Mucosa of rectum (tissue), 2 donors: ENCODE data around the gene LRSAM1.

Source experiments
- H3K27ac ChIP-seq, 2 donors: one replicate each; pipeline ENCODE4 v1.7.0; 2013; ENCODE audit warnings: inconsistent platforms in 2 of 2, low read depth in 2 of 2, low read length in 2 of 2
- H3K27me3 ChIP-seq, 2 donors: one replicate each; pipeline ENCODE4 v1.7.0; 2013; ENCODE audit warnings: low read length in 2 of 2; ENCODE audit not compliant: control insufficient read depth in 2 of 2, insufficient read depth in 2 of 2
- H3K36me3 ChIP-seq, 2 donors: one replicate each; pipeline ENCODE4 v1.7.0; 2013; ENCODE audit warnings: low read length in 2 of 2; ENCODE audit not compliant: control insufficient read depth in 2 of 2, insufficient read depth in 2 of 2
- H3K4me1 ChIP-seq, 2 donors: one replicate each; pipeline ENCODE4 v1.7.0; 2013; ENCODE audit warnings: low read length in 2 of 2, mild to moderate bottlenecking in 1 of 2; ENCODE audit not compliant: control insufficient read depth in 2 of 2, insufficient read depth in 2 of 2
- H3K4me3 ChIP-seq, 2 donors: one replicate each; pipeline ENCODE4 v1.7.0; 2013; ENCODE audit warnings: low read length in 2 of 2
- H3K9ac ChIP-seq, 2 donors: one replicate each; pipeline ENCODE4 v1.7.0; 2013; ENCODE audit warnings: low read length in 2 of 2, low read depth in 1 of 2, mild to moderate bottlenecking in 1 of 2
- H3K9me3 ChIP-seq, 2 donors: one replicate each; pipeline ENCODE4 v1.7.0; 2013; ENCODE audit warnings: low read length in 2 of 2; ENCODE audit not compliant: control insufficient read depth in 2 of 2
- donor health status: healthy.
- donor health status: Normal muscosa, but diverticular disease.

The LRSAM1 gene

DNA sequence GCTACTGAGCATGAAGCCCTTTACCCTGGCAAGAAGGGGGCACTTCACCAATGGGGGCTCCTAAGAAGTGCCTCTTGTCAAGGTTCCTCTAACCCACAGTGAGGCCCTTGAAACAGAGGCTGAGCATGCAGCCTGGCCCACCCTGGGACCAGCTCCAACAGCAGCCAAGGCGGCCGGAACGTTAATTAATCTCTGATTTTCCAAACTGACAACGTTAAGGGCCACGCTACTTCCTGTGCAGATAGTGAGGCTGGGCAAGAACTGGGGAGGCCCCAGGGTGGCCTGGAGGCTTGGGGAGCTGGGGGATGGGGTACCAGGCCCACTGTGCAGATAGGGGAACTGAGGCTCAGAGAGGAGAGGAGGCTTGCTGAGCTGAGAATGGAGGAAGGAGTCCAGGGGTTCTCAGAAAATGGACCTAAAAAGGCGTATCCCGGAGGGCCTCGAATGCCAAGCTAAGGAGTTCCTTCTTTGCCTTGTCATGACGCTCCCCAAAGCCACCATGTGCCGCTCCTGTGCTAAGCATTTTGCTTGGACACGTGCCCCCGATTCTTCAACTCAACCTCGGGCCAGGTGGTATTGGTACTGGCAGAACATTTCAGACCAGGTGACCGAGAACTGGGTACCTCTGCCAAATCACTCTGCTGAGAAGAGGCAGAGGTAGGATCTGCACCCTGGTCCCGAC is 88.8 kb downstream of the LRSAM1 start:
- Histone ChIP-seq H3K4me3 (no peak overlapping the region), H3K9me3 (no peaks in the 10 kb centered on the region), H3K9ac (no peak overlapping the region), H3K27ac (peak overlapping the region in 1 of 2 donors; percentile 38), H3K36me3 (peaks cover 8 to 14% of the 10 kb centered on the region in 2 donors), H3K4me1 (peaks cover 42% of the 10 kb centered on the region in 2 donors), H3K27me3 (no peaks in the 10 kb centered on the region)

DNA sequence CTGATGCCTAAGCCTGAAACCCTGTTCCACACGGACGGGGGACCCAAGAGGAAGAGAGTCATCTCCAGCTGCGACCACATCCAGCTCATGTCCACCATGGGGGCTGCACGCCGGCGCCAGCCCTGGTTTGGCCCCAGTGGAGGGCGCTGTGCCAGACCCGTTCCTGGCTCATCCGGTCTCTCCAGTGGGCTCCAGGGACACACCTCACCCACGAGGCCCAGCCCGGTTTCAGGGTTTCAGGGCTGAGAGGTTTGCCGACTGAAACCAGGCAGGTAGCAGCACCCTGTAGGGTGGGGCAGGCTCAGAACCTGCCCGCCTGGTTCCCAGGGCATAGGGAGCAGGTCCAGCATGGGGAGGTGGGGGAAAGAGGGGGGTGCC is 89.3 kb downstream of the LRSAM1 start:
- H3K27me3 ChIP-seq: no peaks in the 10 kb centered on the region
- no peak overlapping the region for H3K4me3 ChIP-seq
- peaks cover 5 to 11% of the 10 kb centered on the region in 2 donors for H3K36me3 ChIP-seq
- H3K9me3 ChIP-seq: no peaks in the 10 kb centered on the region
- peaks cover 46 to 47% of the 10 kb centered on the region in 2 donors for H3K4me1 ChIP-seq
- H3K27ac ChIP-seq: peak overlapping the region in 1 of 2 donors; percentile 43
- no peak overlapping the region for H3K9ac ChIP-seq

DNA sequence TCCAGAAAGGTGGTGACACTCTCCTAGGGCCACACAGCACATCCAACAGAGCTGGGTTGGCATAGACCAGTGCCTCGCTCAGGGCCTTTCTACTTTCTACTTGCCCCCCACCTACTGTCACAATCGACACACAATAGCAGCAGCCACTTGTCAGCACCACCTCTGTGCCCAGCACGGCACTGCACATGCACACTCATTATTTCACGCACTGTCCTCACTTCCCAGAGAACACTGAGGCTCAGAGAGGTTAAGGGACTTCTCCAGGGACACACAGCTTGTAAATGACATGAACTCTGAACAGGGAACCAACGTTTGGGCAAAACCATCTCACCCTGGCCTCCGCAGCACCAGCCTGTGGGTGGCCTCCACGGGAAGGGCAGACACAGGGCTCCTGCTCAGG is 89.9 kb downstream of the LRSAM1 start:
- Histone ChIP-seq H3K4me1 (peaks cover 46 to 49% of the 10 kb centered on the region in 2 donors), H3K27ac (peak overlapping the region in 1 of 2 donors; percentile 43)

DNA sequence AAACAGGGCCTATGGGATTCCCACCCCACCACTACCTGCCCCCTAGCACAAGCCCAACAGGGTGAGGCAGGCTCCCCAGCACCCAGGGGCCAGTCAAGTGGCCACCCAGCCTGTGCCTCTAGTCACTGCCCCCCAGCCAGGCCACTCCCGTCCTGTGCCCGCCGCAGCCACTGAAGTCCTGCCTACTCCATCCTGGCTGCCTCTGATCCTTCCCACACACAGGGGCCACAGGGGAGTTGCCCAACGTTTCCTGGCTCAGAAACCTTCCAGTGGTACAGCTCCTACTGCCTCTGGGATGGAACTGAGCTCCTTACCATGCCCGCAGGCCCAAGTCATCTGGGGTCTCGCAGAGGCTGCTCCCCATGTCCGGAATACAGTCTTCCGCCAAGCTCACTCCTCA is 90.6 kb downstream of the LRSAM1 start:
- peaks cover 47 to 49% of the 10 kb centered on the region in 2 donors for H3K4me1 ChIP-seq
- no peaks in the 10 kb centered on the region for H3K9me3 ChIP-seq
- no peak overlapping the region for H3K9ac ChIP-seq
- no peaks in the 10 kb centered on the region for H3K27me3 ChIP-seq
- H3K4me3 ChIP-seq: no peak overlapping the region
- peaks cover 4 to 5% of the 10 kb centered on the region in 2 donors for H3K36me3 ChIP-seq
- H3K27ac ChIP-seq: peak overlapping the region in 1 of 2 donors; percentile 43

More for the DNA sequence above, 89.9 kb downstream of the LRSAM1 start:
- no peak overlapping the region for H3K9ac ChIP-seq
- H3K27me3 ChIP-seq: no peaks in the 10 kb centered on the region
- no peak overlapping the region for H3K4me3 ChIP-seq
- no peaks in the 10 kb centered on the region for H3K9me3 ChIP-seq
- peaks cover 5 to 6% of the 10 kb centered on the region in 2 donors for H3K36me3 ChIP-seq

DNA sequence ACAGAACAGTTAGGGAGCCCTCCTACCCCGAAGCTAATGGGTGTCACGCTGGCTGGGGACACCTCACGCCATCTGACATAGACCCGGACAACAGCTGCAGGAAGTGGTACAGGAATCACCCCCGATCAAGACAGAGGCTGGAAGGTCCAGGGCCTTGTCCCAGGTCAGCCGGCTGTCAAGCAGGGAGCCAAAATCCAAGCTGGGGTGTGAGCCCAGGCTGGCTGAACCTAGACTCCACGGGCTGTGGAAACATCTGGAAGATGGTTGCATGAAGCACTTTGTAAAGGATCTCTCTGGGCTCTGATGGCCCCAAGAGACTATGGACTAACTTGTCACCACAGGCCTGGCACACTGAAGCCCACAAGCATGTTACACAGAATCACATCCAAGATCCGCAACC is 91.9 kb downstream of the LRSAM1 start:
- H3K4me3 ChIP-seq: no peak overlapping the region
- H3K27ac ChIP-seq: peak overlapping the region; percentile 1 to 38

DNA sequence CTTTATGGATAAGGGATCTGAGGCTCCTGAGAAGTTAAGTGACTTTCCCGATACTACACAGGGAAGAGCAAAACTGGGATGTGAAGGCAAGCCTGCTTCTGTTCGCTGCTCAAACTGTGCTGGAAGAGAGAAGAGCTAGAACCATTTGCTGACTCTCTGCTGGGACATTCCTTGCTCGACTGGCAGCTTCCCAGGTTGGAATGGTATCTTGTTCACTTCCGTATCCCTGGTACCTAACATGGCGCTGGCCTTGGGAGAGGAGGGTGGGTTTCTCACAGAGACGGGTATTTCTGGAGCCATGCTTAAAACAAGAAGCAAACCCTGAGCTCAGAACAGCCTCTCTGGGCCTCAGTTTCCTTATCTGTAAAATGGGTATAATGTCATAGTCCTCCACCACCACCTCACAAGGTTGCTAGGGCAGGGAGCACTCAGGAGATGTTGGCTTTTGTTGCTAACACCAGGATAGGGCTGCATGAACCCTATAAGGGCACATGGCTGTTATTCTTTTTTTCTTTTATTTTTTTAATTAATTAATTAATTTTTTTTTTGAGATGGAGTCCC is 92.7 kb downstream of the LRSAM1 start:
- H3K9me3 ChIP-seq: no peaks in the 10 kb centered on the region
- H3K4me1 ChIP-seq: peaks cover 42 to 49% of the 10 kb centered on the region in 2 donors
- H3K9ac ChIP-seq: no peak overlapping the region
- H3K4me3 ChIP-seq: no peak overlapping the region
- no peak overlapping the region for H3K27ac ChIP-seq
- no peaks in the 10 kb centered on the region for H3K27me3 ChIP-seq
- H3K36me3 ChIP-seq: peaks cover 6 to 11% of the 10 kb centered on the region in 2 donors

More for the DNA sequence above, 91.9 kb downstream of the LRSAM1 start:
- no peaks in the 10 kb centered on the region for H3K9me3 ChIP-seq
- no peak overlapping the region for H3K9ac ChIP-seq
- peaks cover 35 to 47% of the 10 kb centered on the region in 2 donors for H3K4me1 ChIP-seq
- H3K27me3 ChIP-seq: no peaks in the 10 kb centered on the region
- H3K36me3 ChIP-seq: peaks cover 5 to 10% of the 10 kb centered on the region in 2 donors

DNA sequence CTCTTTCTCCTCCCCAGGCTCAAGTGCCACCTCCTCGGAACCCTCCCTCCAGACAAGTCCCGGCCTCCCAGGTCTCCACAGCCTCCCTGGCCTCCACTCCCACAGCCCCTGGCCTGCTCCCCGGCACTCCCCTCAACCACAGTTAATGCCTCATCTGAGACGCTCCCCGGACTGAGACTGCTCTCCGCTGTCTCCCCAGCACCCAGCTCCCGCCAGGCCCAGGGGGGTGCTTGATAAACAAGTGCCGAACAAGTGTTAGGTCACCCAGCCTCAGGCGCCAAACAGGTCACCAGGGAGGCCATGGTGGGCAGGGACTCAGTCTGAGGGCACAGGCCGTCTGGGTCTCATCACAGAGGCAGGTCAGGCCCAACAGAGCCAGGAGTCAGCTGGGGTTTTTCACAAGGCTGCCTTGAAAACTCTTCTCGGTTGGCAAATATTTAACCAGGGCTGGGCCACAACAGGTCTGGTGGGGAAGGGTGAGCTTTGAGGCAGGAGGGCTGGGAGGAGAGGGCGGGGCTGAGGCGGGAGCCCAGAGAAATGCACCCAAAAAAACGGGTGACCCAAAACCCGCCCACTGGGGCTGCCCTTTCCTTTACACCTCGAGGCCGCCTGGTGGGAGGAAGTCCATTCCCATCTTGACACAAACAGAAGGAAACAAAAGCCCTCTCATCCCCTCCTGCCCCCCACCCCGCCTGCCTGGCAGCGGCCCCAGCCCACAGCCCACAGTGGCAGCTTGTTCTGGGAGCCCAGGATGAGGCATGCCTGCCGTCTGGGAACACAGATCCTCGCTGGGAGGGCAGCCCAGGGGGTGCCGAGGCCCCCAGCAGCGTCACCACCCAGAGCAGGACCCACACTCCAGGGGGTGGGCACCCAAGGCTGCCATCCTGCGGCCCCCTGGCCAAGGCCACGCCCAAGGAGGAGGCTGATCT is 94.2 kb downstream of the LRSAM1 start:
- H3K27ac ChIP-seq: peak overlapping the region; percentile 79 to 87
- no peaks in the 10 kb centered on the region for H3K9me3 ChIP-seq
- H3K4me1 ChIP-seq: peaks cover 49 to 52% of the 10 kb centered on the region in 2 donors
- peaks cover 10 to 18% of the 10 kb centered on the region in 2 donors for H3K36me3 ChIP-seq
- H3K27me3 ChIP-seq: no peaks in the 10 kb centered on the region
- H3K4me3 ChIP-seq: peak overlapping the region; percentile 28 to 36
- H3K9ac ChIP-seq: peak overlapping the region; percentile 52 to 54

DNA sequence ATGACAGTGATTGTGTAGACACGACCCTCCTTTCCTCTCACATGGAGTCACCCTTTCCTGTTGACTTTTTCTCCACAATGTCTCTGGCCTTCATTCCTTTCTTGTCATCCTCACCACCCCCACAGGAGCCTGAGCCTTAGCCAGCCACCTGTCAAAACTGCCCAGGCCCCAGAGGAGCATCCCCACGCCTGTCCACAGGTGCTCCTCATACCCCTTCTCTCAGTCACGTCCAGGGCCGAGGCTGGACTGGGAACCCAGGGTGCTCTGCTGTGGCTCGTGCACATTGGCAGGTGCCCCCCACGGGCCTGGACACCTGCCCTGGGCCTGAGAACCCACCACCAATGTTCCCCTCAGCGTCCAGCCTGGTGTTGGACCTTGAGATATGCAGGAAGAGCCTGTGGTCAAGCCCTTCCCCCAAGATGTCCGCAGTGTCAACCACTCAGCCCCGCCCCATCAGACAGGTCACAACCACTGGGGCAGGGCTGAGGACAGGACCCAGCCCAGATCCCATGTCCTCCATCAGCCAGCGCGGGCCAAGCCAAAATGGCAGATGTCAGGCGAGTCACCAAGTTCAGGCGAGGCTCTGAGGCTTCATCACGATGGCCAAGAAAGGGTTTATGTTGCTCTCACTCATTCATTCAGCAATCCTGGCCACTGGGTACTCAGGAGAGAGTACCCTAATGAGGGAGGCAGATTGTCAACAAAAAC is 95.0 kb downstream of the LRSAM1 start:
- H3K9ac ChIP-seq: peak overlapping the region in 1 of 2 donors; percentile 54
- peak overlapping the region; percentile 79 to 87 for H3K27ac ChIP-seq
- H3K36me3 ChIP-seq: peaks cover 10 to 18% of the 10 kb centered on the region in 2 donors
- no peak overlapping the region for H3K4me3 ChIP-seq
- H3K27me3 ChIP-seq: no peaks in the 10 kb centered on the region
- H3K4me1 ChIP-seq: peaks cover 49 to 53% of the 10 kb centered on the region in 2 donors
- no peaks in the 10 kb centered on the region for H3K9me3 ChIP-seq

DNA sequence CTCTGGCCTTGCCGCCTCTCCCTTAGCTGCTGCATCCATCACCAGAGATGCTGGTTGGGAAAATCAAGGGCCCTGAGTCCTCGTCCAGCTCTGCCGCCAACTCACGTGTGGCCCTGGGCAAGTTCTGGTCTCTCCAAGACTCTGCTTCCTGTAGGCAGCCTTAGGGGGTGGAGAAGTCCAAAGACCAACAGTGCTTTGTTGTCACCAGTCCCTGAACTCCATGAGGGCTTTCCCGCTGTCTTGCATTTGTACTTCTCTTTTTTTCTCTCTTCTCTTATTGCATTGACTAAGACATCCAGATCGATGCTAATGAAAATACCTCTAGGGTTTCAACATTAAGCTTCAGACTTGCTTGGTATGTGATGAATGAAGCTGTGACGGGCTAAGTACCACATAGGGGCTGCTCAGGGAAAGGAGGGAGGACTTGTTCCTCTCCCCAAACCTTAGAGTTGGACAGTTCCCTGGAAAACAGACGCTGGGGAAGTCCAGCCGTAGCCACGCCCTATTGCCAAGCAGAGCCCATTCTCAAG is 97.1 kb downstream of the LRSAM1 start:
- peak overlapping the region in 1 of 2 donors; percentile 23 for H3K27ac ChIP-seq
- H3K9me3 ChIP-seq: no peaks in the 10 kb centered on the region
- H3K4me1 ChIP-seq: peaks cover 46 to 51% of the 10 kb centered on the region in 2 donors
- H3K4me3 ChIP-seq: no peak overlapping the region
- H3K27me3 ChIP-seq: no peaks in the 10 kb centered on the region
- H3K36me3 ChIP-seq: peaks cover 7 to 12% of the 10 kb centered on the region in 2 donors
- H3K9ac ChIP-seq: no peak overlapping the region
